KOPT-K1 (cell line): Measurements from ENCODE around the gene CALHM2.
"Not testable (repeated sequence)": the region's sequence is repeated elsewhere in the genome, so short reads cannot be mapped to it uniquely, and the experiment has no call there.

Experiments used
- H3K27ac ChIP-seq: fragments of 200-600 bp; sonication (generic); 2 replicates; pipeline ENCODE4 v1.5.1; 2016; ENCODE audit warnings: antibody characterized with exemption, mild to moderate bottlenecking, low read depth, low read length; ENCODE audit not compliant: poor library complexity, severe bottlenecking
- H3K36me3 ChIP-seq: fragments of 200-600 bp; sonication (generic); 2 replicates; pipeline ENCODE4 v1.5.1; 2017; ENCODE audit warnings: antibody characterized with exemption, mild to moderate bottlenecking, low read length, moderate library complexity; ENCODE audit not compliant: insufficient read depth
- H3K9me3 ChIP-seq: fragments of 200-600 bp; sonication (generic); 2 replicates; pipeline ENCODE4 v1.5.1; 2017; ENCODE audit warnings: antibody characterized with exemption, low read length, mild to moderate bottlenecking; ENCODE audit not compliant: insufficient read depth, poor library complexity, severe bottlenecking

CALHM2 gene

DNA sequence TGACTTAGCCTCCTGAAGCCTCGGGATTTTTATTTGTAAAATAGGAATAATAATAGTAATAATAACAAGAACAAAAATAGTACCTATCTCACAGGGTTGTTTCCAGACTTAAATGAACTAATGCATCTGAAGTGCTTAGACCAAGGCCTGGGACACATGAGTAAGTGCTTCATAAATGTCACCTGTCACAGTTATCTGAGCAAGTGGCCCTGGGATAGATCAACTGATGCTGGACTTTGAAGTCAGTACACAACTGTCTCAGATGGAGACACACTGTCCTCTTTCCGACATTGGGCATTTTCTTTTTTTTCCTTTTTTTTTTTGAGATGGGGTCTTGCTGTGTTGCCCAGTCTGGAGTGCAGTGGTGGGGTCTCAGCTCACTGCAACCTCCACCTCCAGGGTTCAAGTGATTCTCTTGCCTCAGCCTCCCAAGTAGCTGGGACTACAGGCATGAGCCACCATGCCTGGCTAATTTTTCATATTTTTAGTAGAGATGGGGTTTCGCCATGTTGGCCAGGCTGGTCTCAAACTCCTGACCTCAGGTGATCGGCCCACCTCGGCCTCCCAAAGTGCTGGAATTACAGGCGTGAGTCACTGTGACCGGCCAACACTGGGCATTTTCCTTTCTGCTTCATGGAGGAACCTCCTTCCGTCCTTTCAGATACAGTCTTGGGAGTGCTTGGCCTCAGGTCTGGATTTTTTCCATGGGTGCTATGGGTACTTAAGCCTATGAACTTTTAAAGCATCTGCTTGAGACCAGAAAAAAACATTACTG lies 34.7 kb upstream of the CALHM2 start:
- H3K36me3 ChIP-seq, H3K9me3 ChIP-seq, H3K27ac ChIP-seq: not testable (repeated sequence)

DNA sequence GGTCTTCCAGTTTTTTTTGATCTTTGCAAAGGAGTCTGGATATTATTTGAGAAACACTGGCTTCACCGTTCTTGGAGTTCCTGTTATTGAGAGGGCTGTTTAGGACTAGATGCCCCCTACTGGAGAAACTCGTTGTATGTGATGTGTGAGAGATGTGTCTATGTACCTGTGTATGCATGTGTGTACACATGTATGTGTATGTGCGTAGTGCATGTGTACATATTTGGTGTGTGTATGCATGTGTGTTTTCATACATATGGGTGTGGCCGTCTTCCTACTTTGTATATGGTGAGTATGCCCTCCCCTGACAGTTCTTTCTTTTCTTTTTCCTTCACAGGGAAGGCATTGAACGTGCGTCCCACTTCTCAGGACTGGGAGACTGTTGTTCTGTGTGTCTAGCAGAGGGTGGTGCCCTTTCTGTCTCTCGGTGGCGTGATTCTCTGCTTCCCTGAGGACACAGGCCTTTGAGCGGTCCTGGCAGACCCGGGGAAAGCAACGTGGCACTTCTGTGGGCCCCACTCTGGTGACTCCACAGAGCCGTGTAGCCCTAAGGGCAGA lies 29.9 kb upstream of the CALHM2 start:
- H3K27ac ChIP-seq = no peak overlapping the region
- H3K9me3 ChIP-seq = no peaks in the 10 kb centered on the region
- no peaks in the 10 kb centered on the region for H3K36me3 ChIP-seq

DNA sequence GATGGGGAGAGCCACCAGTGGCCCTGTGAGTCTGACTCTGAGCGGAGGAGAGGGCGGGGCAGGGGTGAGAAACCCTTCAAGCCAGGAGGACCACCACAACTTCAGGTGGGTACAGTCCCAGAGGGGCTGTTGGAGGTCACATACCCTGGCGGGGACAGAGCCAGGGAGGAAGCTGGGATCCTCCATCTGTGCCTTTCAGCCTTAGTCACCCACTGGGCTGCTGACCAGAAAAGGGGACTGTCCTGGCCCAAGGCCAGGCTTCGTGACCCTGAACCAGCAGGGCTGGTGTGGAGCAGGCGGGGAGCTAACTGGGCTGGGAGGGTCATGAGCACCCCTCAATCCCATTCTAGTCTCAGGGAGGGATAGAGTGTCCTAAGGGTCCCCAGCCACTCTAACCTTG lies 28.4 kb upstream of the CALHM2 start:
- Histone ChIP-seq H3K27ac (no peak overlapping the region), H3K36me3 (no peaks in the 10 kb centered on the region), H3K9me3 (no peaks in the 10 kb centered on the region)

DNA sequence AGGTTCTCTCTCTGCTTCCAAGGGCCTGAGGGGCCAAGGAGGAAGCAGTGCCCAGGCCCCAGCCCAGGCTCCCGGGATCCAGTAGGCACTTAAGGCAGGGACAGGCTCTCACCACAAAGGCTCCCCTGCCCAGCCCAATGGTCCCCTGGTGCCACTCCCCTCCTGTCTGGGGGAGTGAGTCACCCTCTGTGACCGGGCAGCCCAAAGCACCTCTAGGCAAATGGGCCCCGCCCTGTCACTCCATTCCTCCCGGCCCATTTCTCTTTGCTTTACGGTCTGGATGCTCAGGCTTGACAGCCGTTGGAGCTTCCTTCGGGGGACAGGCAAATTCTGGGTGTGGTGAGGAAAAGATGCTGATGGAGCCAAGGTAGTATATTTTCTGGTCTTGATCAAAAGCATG lies 27.0 kb upstream of the CALHM2 start, which contains the start of gene CALHM3:
Gene CALHM3, minus strand, starts transcription at position 106 of the 400 bp plus-strand sequence. CDS start 208 bp downstream, outside the sequence.
- Histone ChIP-seq H3K27ac (no peak within 1 kb of the TSS), H3K36me3 (no peaks in the 10 kb centered on the region), H3K9me3 (no peaks in the 10 kb centered on the region)

DNA sequence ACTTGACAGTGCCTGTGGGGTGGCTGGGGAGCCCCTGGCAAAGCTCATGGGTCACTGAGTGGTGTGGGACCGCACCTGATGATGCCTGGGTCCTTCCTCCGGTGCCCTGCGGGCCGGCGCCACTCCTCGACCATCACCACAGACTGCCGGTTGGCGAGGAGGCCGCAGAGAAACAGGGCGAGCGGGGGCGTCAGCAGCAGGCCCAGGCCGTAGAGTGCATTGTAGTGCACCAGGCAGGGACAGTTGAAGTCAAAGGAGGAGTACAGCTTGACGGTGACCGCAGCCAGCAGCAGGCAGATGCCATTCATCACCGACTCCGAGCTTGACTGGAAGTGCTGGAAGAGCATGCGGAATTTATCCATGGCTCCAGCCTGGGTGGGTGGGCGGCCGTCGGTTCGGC lies 26.5 kb upstream of the CALHM2 start:
- H3K36me3 ChIP-seq = no peaks in the 10 kb centered on the region
- H3K9me3 ChIP-seq = no peaks in the 10 kb centered on the region
- H3K27ac ChIP-seq = no peak overlapping the region

DNA sequence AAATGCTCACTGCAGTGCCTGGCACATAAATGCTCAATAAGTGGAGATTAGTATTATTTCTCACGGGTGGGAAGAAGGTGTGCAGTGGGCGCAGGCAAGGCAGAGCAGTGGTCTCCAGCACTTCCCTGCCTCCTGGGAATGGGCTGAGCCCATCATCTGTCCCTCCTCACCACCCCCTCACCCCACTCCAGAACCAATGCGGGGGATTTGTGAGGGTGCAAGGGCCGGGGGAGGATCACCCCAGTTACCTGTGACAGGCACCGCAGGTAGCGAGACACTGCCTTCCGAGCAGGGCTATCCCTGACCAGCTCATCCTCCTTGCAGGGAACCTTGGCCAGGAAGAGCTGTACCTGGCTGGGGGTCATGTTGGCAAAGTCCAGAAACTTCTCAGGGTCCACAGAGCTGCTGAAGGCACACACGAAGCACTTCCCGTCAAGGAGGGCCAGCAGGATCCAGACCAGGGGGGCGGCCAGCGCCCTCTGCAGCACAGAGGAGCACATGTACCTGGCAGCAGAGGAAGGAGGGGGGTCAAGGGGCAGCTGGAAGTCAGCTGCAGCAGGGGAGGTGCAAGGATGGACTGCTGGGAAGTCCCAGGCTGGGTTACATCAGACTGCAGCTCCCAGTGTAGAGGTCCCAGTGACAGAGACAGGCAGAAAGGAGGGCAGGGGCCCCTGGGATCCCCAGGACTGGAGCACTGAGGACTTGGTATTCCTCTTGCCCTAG lies 24.0 kb upstream of the CALHM2 start:
- H3K36me3 ChIP-seq = no peaks in the 10 kb centered on the region
- no peaks in the 10 kb centered on the region for H3K9me3 ChIP-seq
- H3K27ac ChIP-seq = no peak overlapping the region

DNA sequence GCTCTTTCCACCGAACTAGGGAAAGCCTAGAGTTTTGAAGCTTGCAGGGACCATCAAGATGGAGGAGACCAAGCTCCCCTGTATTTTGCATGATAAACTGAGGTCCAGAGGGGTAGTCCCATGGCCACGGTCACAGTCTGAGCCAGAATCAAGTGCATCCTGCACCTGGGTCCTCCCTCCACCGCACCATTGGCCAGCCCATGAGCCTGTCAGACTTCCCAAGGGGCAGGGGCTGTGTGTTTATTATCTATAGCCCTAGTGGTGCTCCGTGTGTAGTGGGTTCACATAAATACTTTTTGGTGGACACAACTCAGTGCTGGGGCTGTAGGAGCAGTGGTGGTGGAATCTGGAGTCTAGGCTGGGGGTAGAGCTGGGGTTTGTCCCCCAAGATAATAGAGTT lies 23.3 kb upstream of the CALHM2 start:
- Histone ChIP-seq H3K9me3 (no peaks in the 10 kb centered on the region), H3K27ac (no peak overlapping the region), H3K36me3 (no peaks in the 10 kb centered on the region)

DNA sequence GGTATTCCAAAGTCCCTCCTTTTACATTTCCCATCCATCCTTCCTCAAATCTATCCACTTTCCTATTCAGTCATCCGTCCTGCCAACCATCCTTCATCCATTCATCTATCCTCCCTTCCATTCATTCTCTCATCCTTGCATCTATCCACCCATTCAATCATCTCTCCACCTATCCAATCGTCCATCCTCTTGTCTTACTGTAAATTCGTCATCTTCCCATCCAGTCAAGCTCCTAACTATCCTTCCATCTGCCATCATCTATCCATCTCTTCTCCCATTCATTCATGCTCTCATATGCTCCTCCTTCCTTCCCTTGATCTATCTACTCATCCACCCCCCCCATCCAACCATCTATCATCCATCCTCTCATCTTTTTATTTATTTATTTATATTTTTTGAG lies 21.9 kb upstream of the CALHM2 start:
- Histone ChIP-seq H3K27ac (no peak overlapping the region), H3K36me3 (no peaks in the 10 kb centered on the region)

DNA sequence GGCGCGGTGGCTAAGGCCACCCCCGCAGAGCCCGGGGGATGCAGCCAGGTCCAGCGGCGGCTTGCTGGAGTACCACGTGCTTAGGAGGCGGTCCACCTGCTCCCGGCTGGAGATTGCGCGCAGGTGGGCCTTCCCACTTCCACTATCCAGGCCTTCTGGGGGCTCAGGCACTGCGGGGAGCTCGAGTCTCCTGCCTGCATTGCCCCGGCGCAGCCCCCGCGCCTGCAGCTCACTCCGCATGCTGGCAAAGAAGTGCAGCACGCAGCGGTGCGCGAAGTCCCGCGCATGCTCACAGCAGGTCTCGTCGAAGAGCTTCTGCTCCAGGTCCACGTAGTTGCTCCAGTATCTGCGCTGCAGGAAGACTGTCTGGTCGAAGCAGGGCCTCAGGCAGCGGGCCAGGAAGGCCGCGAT lies 21.1 kb upstream of the CALHM2 start:
- H3K36me3 ChIP-seq = no peaks in the 10 kb centered on the region
- no peak overlapping the region for H3K27ac ChIP-seq
- no peaks in the 10 kb centered on the region for H3K9me3 ChIP-seq

More for the DNA sequence above, 21.9 kb upstream of the CALHM2 start:
- H3K9me3 ChIP-seq = no peaks in the 10 kb centered on the region

DNA sequence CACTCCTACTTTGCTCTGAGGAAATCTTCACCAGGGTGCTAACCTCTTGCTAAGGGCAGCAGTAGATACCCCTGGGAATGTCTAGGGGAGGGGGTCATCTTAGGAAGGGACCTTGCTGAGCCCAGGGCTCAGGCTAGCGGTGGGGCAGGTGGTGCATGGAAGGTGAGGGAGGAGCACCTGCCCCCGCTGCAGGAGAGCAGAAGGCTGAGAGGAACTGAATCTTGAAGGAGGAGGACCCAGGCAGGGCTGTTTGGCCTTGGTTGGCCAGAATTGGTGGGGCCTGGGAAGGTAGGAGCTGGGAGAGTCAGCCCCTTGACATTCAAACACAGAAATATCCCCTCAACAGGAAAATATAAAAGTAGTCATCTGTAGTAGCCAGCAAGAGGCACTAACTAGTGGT lies 19.8 kb upstream of the CALHM2 start:
- H3K27ac ChIP-seq = peak overlapping the region; percentile 74
- H3K9me3 ChIP-seq = no peaks in the 10 kb centered on the region
- H3K36me3 ChIP-seq = no peaks in the 10 kb centered on the region

DNA sequence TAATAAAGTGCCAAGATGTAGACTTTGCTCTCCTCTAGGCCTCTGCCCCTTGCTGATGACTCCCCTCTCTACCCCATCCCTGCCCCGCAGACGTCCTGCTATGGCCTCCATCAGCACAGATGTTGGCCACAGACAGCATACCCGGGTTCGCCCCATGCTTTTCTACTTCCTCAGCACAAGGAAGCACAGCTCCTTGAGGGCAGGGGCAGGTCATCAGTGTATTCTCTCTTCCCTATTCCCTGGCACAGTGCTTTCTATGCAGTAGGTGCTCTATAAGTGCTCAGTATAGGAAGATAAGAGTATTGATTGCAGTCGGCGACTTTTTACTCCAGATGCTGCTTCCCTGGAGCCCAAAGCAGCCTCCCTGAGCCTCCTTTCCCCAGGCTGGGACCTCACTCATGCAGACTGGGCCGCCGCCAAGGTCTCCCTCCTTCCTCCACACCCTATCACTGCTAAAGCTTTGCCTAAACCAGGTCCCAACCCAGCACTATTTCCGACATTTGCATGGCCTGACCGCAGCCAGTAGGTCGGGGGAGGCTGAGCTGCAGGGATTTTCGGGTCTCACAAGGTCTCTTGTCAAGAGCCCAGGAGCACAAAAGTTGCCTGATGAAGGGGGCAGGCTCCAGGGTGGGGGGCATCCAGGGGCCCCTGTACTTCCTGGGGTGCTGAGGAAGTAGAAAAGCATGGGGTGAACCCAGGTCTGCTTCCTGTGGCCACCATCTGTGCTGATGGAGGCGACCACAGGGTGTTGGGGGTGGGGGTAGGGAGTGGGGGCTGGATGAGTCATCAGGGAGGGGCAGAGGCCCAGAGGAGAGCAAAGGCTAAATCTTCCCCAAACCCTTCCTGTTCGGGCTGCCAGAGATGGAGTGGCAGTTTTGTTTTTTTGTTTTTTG lies 18.8 kb upstream of the CALHM2 start:
- Histone ChIP-seq H3K36me3 (no peaks in the 10 kb centered on the region), H3K9me3 (no peaks in the 10 kb centered on the region), H3K27ac (peak overlapping the region; percentile 74)

DNA sequence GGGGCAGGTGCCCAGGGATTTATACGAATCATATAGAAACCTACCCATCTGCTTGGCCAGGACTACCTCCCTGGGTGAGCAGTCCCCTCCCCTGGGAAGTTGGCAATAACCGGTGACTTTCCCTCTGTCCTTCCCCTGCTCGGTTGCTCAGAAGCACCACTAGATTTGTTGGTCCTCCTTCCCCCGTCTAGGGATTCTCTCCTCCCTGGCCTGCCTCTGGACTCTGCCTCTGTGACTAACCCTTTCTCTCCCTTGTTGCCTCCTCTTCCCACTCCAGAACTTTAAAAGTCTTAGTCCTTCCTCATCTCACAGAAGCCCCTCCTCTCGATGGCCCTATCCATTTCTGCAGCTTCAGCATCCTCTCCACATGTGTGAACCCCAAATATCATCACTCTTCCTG lies 17.0 kb upstream of the CALHM2 start:
- H3K9me3 ChIP-seq = no peaks in the 10 kb centered on the region

DNA sequence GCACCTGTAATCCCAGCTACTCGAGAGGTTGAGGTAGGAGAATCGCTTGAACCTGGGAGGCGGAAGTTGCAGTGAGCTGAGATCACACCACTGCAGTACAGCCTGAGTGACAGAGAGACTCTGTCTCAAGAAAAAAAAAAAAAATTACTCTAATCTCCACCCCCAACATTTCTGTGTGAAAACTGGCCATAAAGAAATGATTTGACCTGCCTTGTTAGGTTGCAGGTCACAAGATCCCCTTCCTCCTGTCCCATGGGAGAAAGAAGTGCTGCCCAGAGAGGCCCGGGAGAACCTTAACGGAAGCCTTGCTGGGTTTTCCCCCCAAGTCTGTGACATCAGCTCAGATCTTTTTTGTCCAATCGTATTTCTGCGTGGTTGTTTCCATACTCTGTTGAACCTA lies 15.2 kb upstream of the CALHM2 start:
- Histone ChIP-seq H3K36me3 (no peaks in the 10 kb centered on the region), H3K27ac (no peak overlapping the region), H3K9me3 (no peaks in the 10 kb centered on the region)

More for the DNA sequence above, 17.0 kb upstream of the CALHM2 start:
- Histone ChIP-seq H3K27ac (no peak overlapping the region), H3K36me3 (no peaks in the 10 kb centered on the region)

DNA sequence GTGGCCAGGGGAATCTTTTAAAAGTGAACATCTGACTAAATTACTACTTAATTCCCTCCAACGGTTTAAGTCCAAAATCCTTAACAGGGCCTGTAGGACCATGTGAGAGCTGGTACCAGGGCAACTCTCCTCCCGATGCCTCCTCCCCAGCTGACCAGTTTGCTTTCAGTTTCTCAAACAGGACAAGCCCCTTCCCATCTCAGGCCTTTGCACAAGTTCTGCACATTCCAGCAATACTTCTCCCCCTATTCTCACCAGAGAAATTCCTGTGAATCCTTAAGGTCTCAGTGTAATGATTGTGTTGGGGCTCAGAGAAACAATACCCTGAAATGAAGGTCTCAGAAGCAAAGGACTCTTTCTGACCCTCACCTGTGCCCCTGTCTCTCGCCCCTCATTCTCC lies 14.6 kb upstream of the CALHM2 start:
- Histone ChIP-seq H3K9me3 (no peaks in the 10 kb centered on the region), H3K27ac (no peak overlapping the region), H3K36me3 (no peaks in the 10 kb centered on the region)
